ENCODE measurements around the gene ANKRD24. TPM values are rescaled to one million over a fixed set of nuclear protein-coding genes. Genes with fewer than 3 reads are reported as not detected.

ANKRD24 gene
- polyA plus RNA-seq, 1 donor from 2014 or later = 2.8 TPM

GRCh38 chr19:4197228-4197624 is 14.7 kb downstream of the ANKRD24 start:
- Histone ChIP-seq H3K9ac (ENCODE audit: low read length) (no peak overlapping the region), H2AFZ (ENCODE audit: low read depth, low read length) (no peak overlapping the region), H3K9me3 (ENCODE audit: low read length) (no peaks in the 10 kb centered on the region), H3K79me2 (replicated peaks; ENCODE audit: insufficient read depth, low read length) (no peaks in the 10 kb centered on the region), H3K4me2 (ENCODE audit: low read length) (no peak overlapping the region), H3K27me3 (ENCODE audit: insufficient read depth, low read depth, low read length) (peaks cover 38% of the 10 kb centered on the region), H3K27ac (ENCODE audit: low read length) (no peak overlapping the region), H3K9me2 (ENCODE audit: insufficient read depth, low read length) (no peaks in the 10 kb centered on the region), H3K36me3 (ENCODE audit: insufficient read depth, low read length) (no peaks in the 10 kb centered on the region), H3F3A (ENCODE audit: insufficient read depth, low read length, poor library complexity, severe bottlenecking) (no peaks in the 10 kb centered on the region), H3K4me3 (ENCODE audit: low read length) (no peak overlapping the region), H4K20me1 (ENCODE audit: insufficient read depth) (no peaks in the 10 kb centered on the region)
- TF ChIP-seq REST (IDR thresholded peaks at IDR 0.05; ENCODE audit: borderline replicate concordance) = no peak
- TF ChIP-seq SMC3 (conservative IDR thresholded peaks at IDR 0.05; ENCODE audit: poor library complexity) = no peak
- no peak for TF ChIP-seq RAD21 (conservative IDR thresholded peaks at IDR 0.05)
- no peak for TF ChIP-seq EZH2 (IDR thresholded peaks at IDR 0.05; ENCODE audit: borderline replicate concordance, insufficient read depth, low read length, poor library complexity, severe bottlenecking)
- TF ChIP-seq POLR2AphosphoS5 (IDR thresholded peaks at IDR 0.05) = no peak
- TF ChIP-seq TAF1 (IDR thresholded peaks at IDR 0.05; ENCODE audit: low read depth) = no peak
- no peak for TF ChIP-seq CTCF (IDR thresholded peaks at IDR 0.05; ENCODE audit: poor library complexity, severe bottlenecking)
- TF ChIP-seq MXI1 (conservative IDR thresholded peaks at IDR 0.05; ENCODE audit: poor library complexity, severe bottlenecking) = no peak
- TF ChIP-seq EP300 (conservative IDR thresholded peaks at IDR 0.05; ENCODE audit: poor library complexity, severe bottlenecking) = no peak

GRCh38 chr19:4197625-4198466 is 15.4 kb downstream of the ANKRD24 start:
- Histone ChIP-seq H4K20me1 (ENCODE audit: insufficient read depth) (no peaks in the 10 kb centered on the region), H3K27me3 (ENCODE audit: insufficient read depth, low read depth, low read length) (peaks cover 38% of the 10 kb centered on the region), H3K9me3 (ENCODE audit: low read length) (no peaks in the 10 kb centered on the region), H2AFZ (ENCODE audit: low read depth, low read length) (no peak overlapping the region), H3K4me2 (ENCODE audit: low read length) (no peak overlapping the region), H3F3A (ENCODE audit: insufficient read depth, low read length, poor library complexity, severe bottlenecking) (no peaks in the 10 kb centered on the region), H3K27ac (ENCODE audit: low read length) (no peak overlapping the region), H3K9me2 (ENCODE audit: insufficient read depth, low read length) (no peaks in the 10 kb centered on the region), H3K79me2 (replicated peaks; ENCODE audit: insufficient read depth, low read length) (no peaks in the 10 kb centered on the region), H3K4me3 (ENCODE audit: low read length) (peak overlapping the region; percentile 67), H3K9ac (ENCODE audit: low read length) (peak overlapping the region; percentile 49), H3K36me3 (ENCODE audit: insufficient read depth, low read length) (no peaks in the 10 kb centered on the region)
- peak; percentile 38 for TF ChIP-seq POLR2AphosphoS5 (IDR thresholded peaks at IDR 0.05)
- TF ChIP-seq REST (IDR thresholded peaks at IDR 0.05; ENCODE audit: borderline replicate concordance) = no peak
- TF ChIP-seq MXI1 (conservative IDR thresholded peaks at IDR 0.05; ENCODE audit: poor library complexity, severe bottlenecking) = no peak
- TF ChIP-seq CTCF (IDR thresholded peaks at IDR 0.05; ENCODE audit: poor library complexity, severe bottlenecking) = no peak
- no peak for TF ChIP-seq EP300 (conservative IDR thresholded peaks at IDR 0.05; ENCODE audit: poor library complexity, severe bottlenecking)
